Activated T-helper 1 cell treated with anti-CD3 and anti-CD28 coated beads, Interleukin-12 subunit alpha, Interleukin-12 subunit beta, Interleukin-2, Interleukin-4 antibody, amounts not matched to agents 30 ng/mL and 10 ng/mL and 1 ng/mL, durations not matched to agents 14 hours and 24 hours and 36 hours (primary cell): ENCODE results near the gene ZNF132. TPM values are rescaled to one million over a fixed set of nuclear protein-coding genes. Genes with fewer than 3 reads are reported as not detected.
A peak's percentile ranks its signal among the peaks of the same experiment; 100 is the strongest.

Experiments
- DNase-seq: peaks from one replicate; pipeline ENCODE4 v3.0.0; 2021; ENCODE audit warnings: low spot score
- H3K27ac Mint-ChIP-seq: one replicate; pipeline ENCODE4 v1.8.0; 2021; ENCODE audit warnings: mild to moderate bottlenecking, mixed read lengths
- H3K27me3 Mint-ChIP-seq: one replicate; pipeline ENCODE4 v1.8.0; 2022; ENCODE audit warnings: mild to moderate bottlenecking, moderate library complexity, mixed read lengths; ENCODE audit not compliant: insufficient read depth
- H3K36me3 Mint-ChIP-seq: one replicate; pipeline ENCODE4 v1.8.0; 2021; ENCODE audit warnings: low read depth, mixed read lengths
- H3K4me1 Mint-ChIP-seq: one replicate; pipeline ENCODE4 v1.8.0; 2021; ENCODE audit warnings: low read depth, mixed read lengths
- H3K4me3 Mint-ChIP-seq: one replicate; pipeline ENCODE4 v1.8.0; 2021; ENCODE audit warnings: mild to moderate bottlenecking, moderate library complexity, mixed read lengths
- H3K9me3 Mint-ChIP-seq: one replicate; pipeline ENCODE4 v1.8.0; 2021; ENCODE audit warnings: mixed read lengths
- intact Hi-C: fragments of 100-400 bp; cut with micrococcal nuclease; formaldehyde crosslinking; loops from one replicate; pipeline ENCODE4 v1.15.1; 2024
- total RNA-seq: library from RNA; stranded (reverse); gene quantifications from 2 replicates; pipeline ENCODE4 v1.2.3, GENCODE V29; 2022

ZNF132 gene
- total RNA-seq, 1 donor from 2014 or later = 3.4 TPM

GRCh38 chr19:58385891-58386575 is 53.9 kb downstream of the ZNF132 start:
- H3K27ac Mint-ChIP-seq = peak overlapping the region; percentile 99
- H3K4me3 Mint-ChIP-seq = peak overlapping the region; percentile 93
- peaks cover 35% of the 10 kb centered on the region for H3K4me1 Mint-ChIP-seq
- intact Hi-C loops = loop anchor here (2.0 to 10.0 kb wide), 2 partner anchors 65 to 571 kb away; partner anchors contain the start of genes ZNF324B and ZNF552
- DNase-seq = no peak
- H3K9me3 Mint-ChIP-seq = no peaks in the 10 kb centered on the region
- H3K27me3 Mint-ChIP-seq = no peaks in the 10 kb centered on the region
- peaks cover 28% of the 10 kb centered on the region for H3K36me3 Mint-ChIP-seq

GRCh38 chr19:58385313-58385890 is 54.6 kb downstream of the ZNF132 start:
- H3K4me3 Mint-ChIP-seq = peak overlapping the region; percentile 93
- no peaks in the 10 kb centered on the region for H3K27me3 Mint-ChIP-seq
- no peak for DNase-seq
- intact Hi-C loops = loop anchor here (10.0 kb wide), 1 partner anchor 571 kb away; the partner anchor contains the start of gene ZNF552
- H3K9me3 Mint-ChIP-seq = no peaks in the 10 kb centered on the region
- H3K36me3 Mint-ChIP-seq = peaks cover 22% of the 10 kb centered on the region
- H3K4me1 Mint-ChIP-seq = peaks cover 35% of the 10 kb centered on the region
- H3K27ac Mint-ChIP-seq = peak overlapping the region; percentile 99

GRCh38 chr19:58382997-58383603 is 56.9 kb downstream of the ZNF132 start:
- Mint-ChIP-seq H3K27me3 (no peaks in the 10 kb centered on the region), H3K4me1 (peaks cover 36% of the 10 kb centered on the region), H3K27ac (peak overlapping the region; percentile 74), H3K36me3 (peaks cover 10% of the 10 kb centered on the region), H3K9me3 (no peaks in the 10 kb centered on the region), H3K4me3 (peak overlapping the region; percentile 85)
- intact Hi-C loops = loop anchor here (10.0 kb wide), 1 partner anchor 568 kb away; the partner anchor contains the start of gene ZNF552
- DNase-seq = no peak

Other genes with a start within 250 kb of the ZNF132 start
- gene ZNF544, start 211.2 kb downstream of the ZNF132 start, total RNA-seq = 51.8 and 56.1 TPM in 2 replicates
- 4.0 and 4.4 TPM in 2 replicates for gene ZNF8, start 161.2 kb downstream of the ZNF132 start, total RNA-seq
- gene ERVK3-1, start 134.8 kb downstream of the ZNF132 start, total RNA-seq = 87.1 and 96.7 TPM in 2 replicates
- gene ZSCAN22, start 113.2 kb downstream of the ZNF132 start, total RNA-seq = 4.7 and 4.8 TPM in 2 replicates
- 7.1 and 7.7 TPM in 2 replicates for gene A1BG, start 86.7 kb downstream of the ZNF132 start, total RNA-seq
- 0.76 and 0.93 TPM in 2 replicates for gene ZNF497, start 77.4 kb downstream of the ZNF132 start, total RNA-seq
- 0.86 and 1.4 TPM in 2 replicates for gene ZNF837, start 59.1 kb downstream of the ZNF132 start, total RNA-seq
- 1,157 and 1,161 TPM in 2 replicates for gene RPS5, start 52.9 kb downstream of the ZNF132 start, total RNA-seq
- 0.65 and 1.6 TPM in 2 replicates for gene RNF225, start 44.5 kb downstream of the ZNF132 start, total RNA-seq
- 17.8 and 20.6 TPM in 2 replicates for gene ZNF584, start 31.5 kb downstream of the ZNF132 start, total RNA-seq
- gene ZNF324B, start 11.5 kb upstream of the ZNF132 start, total RNA-seq = 14.3 and 15.1 TPM in 2 replicates
- 12.8 and 15.5 TPM in 2 replicates for gene ZNF324, start 26.9 kb upstream of the ZNF132 start, total RNA-seq
- 6.6 and 6.7 TPM in 2 replicates for gene ZNF446, start 36.2 kb upstream of the ZNF132 start, total RNA-seq
- gene SLC27A5, start 71.8 kb upstream of the ZNF132 start, total RNA-seq = 23.3 and 24.7 TPM in 2 replicates
- gene ZBTB45, start 79.7 kb upstream of the ZNF132 start, total RNA-seq = 15.9 and 17.4 TPM in 2 replicates
- gene TRIM28, start 103.9 kb upstream of the ZNF132 start, total RNA-seq = 664 and 687 TPM in 2 replicates
- gene CHMP2A, start 115.0 kb upstream of the ZNF132 start, total RNA-seq = 109 and 114 TPM in 2 replicates
- 147 and 164 TPM in 2 replicates for gene UBE2M, start 118.5 kb upstream of the ZNF132 start, total RNA-seq
- 19.6 and 21.6 TPM in 2 replicates for gene MZF1, start 133.2 kb upstream of the ZNF132 start, total RNA-seq